ENCODE results near the gene CDKL5.
A peak's percentile ranks its signal among the peaks of the same experiment; 100 is the strongest.

Gene CDKL5

DNA sequence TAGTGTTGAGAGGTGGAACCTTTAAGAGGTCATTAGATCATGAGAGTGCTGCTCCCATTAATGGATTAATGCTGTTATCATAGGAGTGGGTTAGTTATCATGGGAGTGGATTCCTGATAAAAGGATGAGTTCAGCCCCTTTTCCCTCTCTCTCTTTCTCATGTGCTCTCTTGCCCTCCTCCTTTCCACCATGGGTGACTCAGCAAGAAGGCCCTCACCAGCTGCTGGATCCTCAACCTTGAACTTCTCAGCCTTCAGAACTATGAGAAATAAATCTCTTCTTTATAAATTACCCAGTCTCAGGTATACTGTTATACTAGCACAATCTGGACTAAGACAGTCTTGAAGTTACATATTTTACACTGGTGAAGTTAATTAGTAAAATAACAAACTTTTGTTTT, 10.0 kb upstream of the CDKL5 start:
- no peak overlapping the region for H3K4me2 ChIP-seq (ENCODE audit: insufficient read depth, low read length, poor library complexity, severe bottlenecking)
- no peak overlapping the region for H4K91ac ChIP-seq (ENCODE audit: low read depth, low read length, poor library complexity)
- H3K23ac ChIP-seq (ENCODE audit: low read depth, low read length, poor library complexity): no peak overlapping the region
- no peak overlapping the region for H3K4ac ChIP-seq (ENCODE audit: low read length)
- no peak overlapping the region for H2BK12ac ChIP-seq (ENCODE audit: low read length)
- no peak overlapping the region for H2BK120ac ChIP-seq (ENCODE audit: low read depth, low read length)
- H3K4me1 ChIP-seq (ENCODE audit: control insufficient read depth in 2 of 2, insufficient read depth in 1 of 2, low read depth in 1 of 2, low read length in 2 of 2): no peaks in the 10 kb centered on the region
- H2BK5ac ChIP-seq (ENCODE audit: low read length): no peak overlapping the region
- H3K9me3 ChIP-seq (replicated peaks in 1 of 2; ENCODE audit: control insufficient read depth in 2 of 2, insufficient read depth in 1 of 2, low read depth in 1 of 2, low read length in 2 of 2): no peaks in the 10 kb centered on the region
- no peak overlapping the region for H2BK15ac ChIP-seq (ENCODE audit: low read length)
- H3K27ac ChIP-seq (replicated peaks; ENCODE audit: low read length): no peak overlapping the region
- no peak overlapping the region for H3K14ac ChIP-seq (ENCODE audit: low read length)
- H3K27me3 ChIP-seq (ENCODE audit: control insufficient read depth in 3 of 3, insufficient read depth in 3 of 3, low read depth in 1 of 3, low read length in 3 of 3): no peaks in the 10 kb centered on the region
- no peak overlapping the region for H3K18ac ChIP-seq (ENCODE audit: low read length)
- no peak overlapping the region for H2AK5ac ChIP-seq (ENCODE audit: low read depth, low read length)
- no peak for DNase-seq (ENCODE audit: low spot score)
- no peak overlapping the region for H3K4me3 ChIP-seq (ENCODE audit: low read length in 2 of 2)
- no peaks in the 10 kb centered on the region for H3K79me1 ChIP-seq (ENCODE audit: low read depth, low read length)
- H3K36me3 ChIP-seq (replicated peaks in 1 of 2; ENCODE audit: control insufficient read depth in 2 of 2, insufficient read depth in 2 of 2, low read length in 2 of 2): no peaks in the 10 kb centered on the region
- H3K9ac ChIP-seq (ENCODE audit: low read depth, low read length, poor library complexity): no peak overlapping the region
- H4K8ac ChIP-seq (ENCODE audit: low read depth, low read length): no peak overlapping the region
- H2AFZ ChIP-seq (ENCODE audit: low read length): no peak overlapping the region

DNA sequence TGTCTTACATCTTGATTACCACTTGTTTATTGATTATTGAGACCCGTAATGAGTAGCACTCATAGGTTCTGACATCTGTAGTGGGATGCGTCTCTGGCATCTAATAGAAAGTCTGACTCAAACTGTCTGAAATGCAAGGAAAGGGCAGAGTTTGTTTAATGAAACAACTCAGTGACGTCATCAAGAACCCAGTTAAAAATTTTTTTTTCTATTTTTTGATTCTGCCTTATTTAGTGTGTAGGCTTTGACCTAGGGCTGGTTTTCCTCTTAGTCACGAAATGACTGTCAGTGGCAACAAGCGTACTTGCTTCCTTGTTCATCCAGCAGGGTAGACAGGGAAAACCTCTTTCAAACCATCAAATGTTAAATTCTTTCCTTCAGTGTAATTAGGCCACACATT, 3.1 kb upstream of the CDKL5 start:
- peaks cover 0 to 5% (median 0%) of the 10 kb centered on the region in 3 experiments for H3K27me3 ChIP-seq (ENCODE audit: control insufficient read depth in 3 of 3, insufficient read depth in 3 of 3, low read depth in 1 of 3, low read length in 3 of 3)
- H3K4me2 ChIP-seq (ENCODE audit: insufficient read depth, low read length, poor library complexity, severe bottlenecking): no peak overlapping the region

DNA sequence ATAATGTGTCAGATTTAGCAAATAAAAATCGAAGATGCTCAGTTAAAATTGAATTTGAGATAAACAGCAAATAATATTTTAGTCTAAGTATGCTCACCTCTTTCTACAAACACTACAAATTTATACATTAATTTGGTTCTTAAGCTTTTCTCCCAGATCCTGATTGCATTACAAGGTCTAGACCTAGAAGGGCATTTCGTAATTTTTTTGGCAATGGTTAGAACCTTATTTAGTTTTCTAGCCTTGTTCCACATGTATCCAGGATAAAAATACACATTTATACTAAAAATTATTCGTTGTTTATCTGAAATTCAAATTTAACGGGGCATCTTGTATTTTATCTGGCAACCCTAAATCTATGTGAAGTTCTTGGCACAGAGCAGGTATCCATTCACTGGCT, 2.5 kb upstream of the CDKL5 start:
- Histone ChIP-seq H2AK5ac (ENCODE audit: low read depth, low read length) (no peak overlapping the region), H2BK120ac (ENCODE audit: low read depth, low read length) (no peak overlapping the region), H3K4me1 (ENCODE audit: control insufficient read depth in 2 of 2, insufficient read depth in 1 of 2, low read depth in 1 of 2, low read length in 2 of 2) (no peaks in the 10 kb centered on the region), H2BK15ac (ENCODE audit: low read length) (no peak overlapping the region), H3K9me3 (replicated peaks in 1 of 2; ENCODE audit: control insufficient read depth in 2 of 2, insufficient read depth in 1 of 2, low read depth in 1 of 2, low read length in 2 of 2) (no peaks in the 10 kb centered on the region), H3K23ac (ENCODE audit: low read depth, low read length, poor library complexity) (no peak overlapping the region), H3K36me3 (replicated peaks in 1 of 2; ENCODE audit: control insufficient read depth in 2 of 2, insufficient read depth in 2 of 2, low read length in 2 of 2) (no peaks in the 10 kb centered on the region), H3K4me2 (ENCODE audit: insufficient read depth, low read length, poor library complexity, severe bottlenecking) (no peak overlapping the region), H2BK12ac (ENCODE audit: low read length) (no peak overlapping the region), H2BK5ac (ENCODE audit: low read length) (no peak overlapping the region), H3K9ac (ENCODE audit: low read depth, low read length, poor library complexity) (no peak overlapping the region), H4K91ac (ENCODE audit: low read depth, low read length, poor library complexity) (no peak overlapping the region), H3K4me3 (ENCODE audit: low read length in 2 of 2) (no peak overlapping the region), H3K27ac (replicated peaks; ENCODE audit: low read length) (no peak overlapping the region), H3K14ac (ENCODE audit: low read length) (no peak overlapping the region), H3K18ac (ENCODE audit: low read length) (no peak overlapping the region), H3K4ac (ENCODE audit: low read length) (no peak overlapping the region), H3K79me1 (ENCODE audit: low read depth, low read length) (no peaks in the 10 kb centered on the region), H3K27me3 (ENCODE audit: control insufficient read depth in 3 of 3, insufficient read depth in 3 of 3, low read depth in 1 of 3, low read length in 3 of 3) (peaks cover 0 to 5% (median 0%) of the 10 kb centered on the region in 3 experiments), H4K8ac (ENCODE audit: low read depth, low read length) (no peak overlapping the region), H2AFZ (ENCODE audit: low read length) (no peak overlapping the region)
- DNase-seq (ENCODE audit: low spot score): no peak
- no CpG with 5 or more reads among the region's 4 CpGs for WGBS, 2 donors (ENCODE audit: extremely low coverage in 2 of 2, insufficient read length in 2 of 2, insufficient replicate concordance in 1 of 2)

More for the DNA sequence above, 3.1 kb upstream of the CDKL5 start:
- H3K9me3 ChIP-seq (replicated peaks in 1 of 2; ENCODE audit: control insufficient read depth in 2 of 2, insufficient read depth in 1 of 2, low read depth in 1 of 2, low read length in 2 of 2): no peaks in the 10 kb centered on the region
- no peak overlapping the region for H2BK15ac ChIP-seq (ENCODE audit: low read length)
- H3K9ac ChIP-seq (ENCODE audit: low read depth, low read length, poor library complexity): no peak overlapping the region
- no peak overlapping the region for H2BK5ac ChIP-seq (ENCODE audit: low read length)
- no peaks in the 10 kb centered on the region for H3K4me1 ChIP-seq (ENCODE audit: control insufficient read depth in 2 of 2, insufficient read depth in 1 of 2, low read depth in 1 of 2, low read length in 2 of 2)
- no peak overlapping the region for H2BK12ac ChIP-seq (ENCODE audit: low read length)
- H3K14ac ChIP-seq (ENCODE audit: low read length): no peak overlapping the region
- DNase-seq (ENCODE audit: low spot score): no peak
- H3K36me3 ChIP-seq (replicated peaks in 1 of 2; ENCODE audit: control insufficient read depth in 2 of 2, insufficient read depth in 2 of 2, low read length in 2 of 2): no peaks in the 10 kb centered on the region
- no peak overlapping the region for H2AK5ac ChIP-seq (ENCODE audit: low read depth, low read length)
- H3K18ac ChIP-seq (ENCODE audit: low read length): no peak overlapping the region
- H3K4me3 ChIP-seq (ENCODE audit: low read length in 2 of 2): no peak overlapping the region
- no peak overlapping the region for H4K8ac ChIP-seq (ENCODE audit: low read depth, low read length)
- H2BK120ac ChIP-seq (ENCODE audit: low read depth, low read length): no peak overlapping the region
- WGBS, 2 donors (ENCODE audit: extremely low coverage in 2 of 2, insufficient read length in 2 of 2, insufficient replicate concordance in 1 of 2): no CpG with 5 or more reads among the region's 5 CpGs
- no peak overlapping the region for H3K4ac ChIP-seq (ENCODE audit: low read length)
- no peak overlapping the region for H3K27ac ChIP-seq (replicated peaks; ENCODE audit: low read length)
- no peaks in the 10 kb centered on the region for H3K79me1 ChIP-seq (ENCODE audit: low read depth, low read length)
- no peak overlapping the region for H4K91ac ChIP-seq (ENCODE audit: low read depth, low read length, poor library complexity)
- H3K23ac ChIP-seq (ENCODE audit: low read depth, low read length, poor library complexity): no peak overlapping the region
- H2AFZ ChIP-seq (ENCODE audit: low read length): no peak overlapping the region

GRCh38 chrX:18424482-18425198, 768 bp upstream of the CDKL5 start:
- Histone ChIP-seq H3K4me2 (ENCODE audit: insufficient read depth, low read length, poor library complexity, severe bottlenecking) (peak overlapping the region; percentile 77), H2BK120ac (ENCODE audit: low read depth, low read length) (no peak overlapping the region), H4K91ac (ENCODE audit: low read depth, low read length, poor library complexity) (no peak overlapping the region), H4K8ac (ENCODE audit: low read depth, low read length) (no peak overlapping the region), H2BK5ac (ENCODE audit: low read length) (no peak overlapping the region), H2AFZ (ENCODE audit: low read length) (peak overlapping the region; percentile 95), H3K9me3 (replicated peaks in 1 of 2; ENCODE audit: control insufficient read depth in 2 of 2, insufficient read depth in 1 of 2, low read depth in 1 of 2, low read length in 2 of 2) (no peaks in the 10 kb centered on the region), H2BK15ac (ENCODE audit: low read length) (no peak overlapping the region), H3K4me1 (ENCODE audit: control insufficient read depth in 2 of 2, insufficient read depth in 1 of 2, low read depth in 1 of 2, low read length in 2 of 2) (no peaks in the 10 kb centered on the region), H3K9ac (ENCODE audit: low read depth, low read length, poor library complexity) (peak overlapping the region; percentile 60), H3K36me3 (replicated peaks in 1 of 2; ENCODE audit: control insufficient read depth in 2 of 2, insufficient read depth in 2 of 2, low read length in 2 of 2) (no peaks in the 10 kb centered on the region), H2AK5ac (ENCODE audit: low read depth, low read length) (no peak overlapping the region), H3K4ac (ENCODE audit: low read length) (no peak overlapping the region), H2BK12ac (ENCODE audit: low read length) (no peak overlapping the region), H3K4me3 (ENCODE audit: low read length in 2 of 2) (peak overlapping the region; percentile 54 to 89), H3K23ac (ENCODE audit: low read depth, low read length, poor library complexity) (no peak overlapping the region), H3K27ac (replicated peaks; ENCODE audit: low read length) (peak overlapping the region; percentile 61), H3K18ac (ENCODE audit: low read length) (peak overlapping the region; percentile 83), H3K27me3 (ENCODE audit: control insufficient read depth in 3 of 3, insufficient read depth in 3 of 3, low read depth in 1 of 3, low read length in 3 of 3) (peaks cover 0 to 5% (median 0%) of the 10 kb centered on the region in 3 experiments), H3K14ac (ENCODE audit: low read length) (no peak overlapping the region), H3K79me1 (ENCODE audit: low read depth, low read length) (no peaks in the 10 kb centered on the region)
- no peak for DNase-seq (ENCODE audit: low spot score)
- no CpG with 5 or more reads among the region's 28 CpGs for WGBS, 2 donors (ENCODE audit: extremely low coverage in 2 of 2, insufficient read length in 2 of 2, insufficient replicate concordance in 1 of 2)
